NCI-H345 treated with DMSO at 0.1 percent for 48 hours (cell line): ENCODE results near the gene DHRS1.
"Not testable (repeated sequence)": the region's sequence is repeated elsewhere in the genome, so short reads cannot be mapped to it uniquely, and the experiment has no call there.

Source experiments
- DNase-seq: peaks from one replicate; lab custom pipeline; 2025; ENCODE audit not compliant: unreplicated experiment; lab: John Stamatoyannopoulos, UW

The DHRS1 gene

DNA sequence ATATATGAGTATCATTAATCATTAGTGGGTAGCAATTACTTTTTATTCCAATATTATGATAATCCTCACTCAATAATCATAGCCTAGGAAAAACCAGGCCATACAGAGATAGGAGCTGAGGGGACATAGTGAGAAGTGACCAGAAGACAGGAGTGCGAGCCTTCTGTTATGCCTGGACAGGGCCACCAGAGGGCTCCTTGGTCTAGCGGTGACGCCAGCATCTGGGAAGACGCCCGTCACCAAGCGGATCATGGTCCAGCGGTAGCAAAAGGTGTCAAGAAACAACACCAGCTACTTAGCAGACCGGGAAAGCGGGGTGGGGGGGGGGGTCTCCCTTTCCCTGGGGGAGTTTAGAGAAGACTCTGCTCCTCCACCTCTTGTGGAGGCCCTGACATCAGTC is 28.3 kb upstream of the DHRS1 start:
- DNase-seq, result not testable (repeated sequence)

DNA sequence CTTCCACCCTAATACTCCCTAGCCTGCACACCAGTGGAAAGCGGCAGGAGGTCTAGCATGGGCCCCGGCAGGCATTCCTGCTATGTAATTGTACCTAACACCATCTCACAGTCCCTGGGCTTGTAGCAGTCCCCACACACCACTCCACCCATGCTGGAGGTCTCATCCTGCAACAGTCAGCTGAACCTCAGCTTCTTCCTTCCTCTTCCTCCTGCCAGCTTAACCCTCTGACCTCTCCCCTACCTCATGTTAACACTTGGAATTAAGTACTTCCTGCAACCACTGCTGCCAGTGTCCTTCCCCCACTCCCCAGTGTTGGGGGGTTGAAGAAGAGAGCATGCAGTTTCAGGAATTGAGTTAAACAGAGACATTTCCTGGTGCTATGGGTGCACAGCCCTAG is 27.7 kb upstream of the DHRS1 start:
- DNase-seq, result no peak

DNA sequence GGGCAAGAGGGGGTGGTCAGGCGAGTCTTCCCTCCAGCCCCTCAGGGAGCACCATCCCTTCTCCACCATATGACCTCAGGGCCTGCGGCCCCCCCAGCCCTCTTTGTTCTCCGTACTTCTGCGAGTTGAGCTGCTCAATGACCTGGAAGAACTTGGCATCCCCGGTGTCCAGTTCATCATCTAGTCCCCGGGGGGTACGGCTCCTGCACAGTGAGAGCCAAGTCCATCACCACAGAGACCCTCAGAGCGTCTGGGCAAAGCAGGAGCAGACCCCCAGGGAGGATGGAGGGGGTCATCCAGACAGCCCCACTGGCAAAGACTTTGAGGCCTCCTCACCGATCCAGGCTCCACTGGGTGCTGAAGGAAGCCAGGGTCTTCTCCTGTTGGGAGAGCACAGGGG is 26.4 kb upstream of the DHRS1 start:
- DNase-seq, result no peak

DNA sequence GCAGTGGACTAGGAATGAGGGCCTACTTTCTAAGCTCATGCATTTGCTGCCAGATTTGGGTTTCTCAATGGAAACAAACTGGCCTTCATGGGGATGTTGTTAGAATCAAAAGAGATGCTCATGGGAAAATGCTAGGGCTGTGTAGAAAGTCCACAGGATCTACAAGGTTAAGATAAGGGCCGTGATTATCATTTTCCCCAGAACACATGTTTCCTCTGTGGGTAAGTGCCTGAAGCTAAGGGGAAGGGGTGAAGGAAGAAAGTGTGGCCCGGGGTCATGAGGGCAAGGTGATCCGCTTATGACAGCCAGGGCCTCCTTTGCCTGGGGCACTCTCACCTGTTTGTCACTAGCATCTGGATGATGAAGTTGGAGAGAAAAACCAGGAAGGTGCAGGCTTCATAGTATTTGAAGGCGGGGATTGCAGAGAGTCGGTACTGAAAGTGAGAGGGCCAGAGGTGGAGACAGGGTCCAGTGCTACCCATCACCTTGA is 25.5 kb upstream of the DHRS1 start:
- DNase-seq, result no peak

DNA sequence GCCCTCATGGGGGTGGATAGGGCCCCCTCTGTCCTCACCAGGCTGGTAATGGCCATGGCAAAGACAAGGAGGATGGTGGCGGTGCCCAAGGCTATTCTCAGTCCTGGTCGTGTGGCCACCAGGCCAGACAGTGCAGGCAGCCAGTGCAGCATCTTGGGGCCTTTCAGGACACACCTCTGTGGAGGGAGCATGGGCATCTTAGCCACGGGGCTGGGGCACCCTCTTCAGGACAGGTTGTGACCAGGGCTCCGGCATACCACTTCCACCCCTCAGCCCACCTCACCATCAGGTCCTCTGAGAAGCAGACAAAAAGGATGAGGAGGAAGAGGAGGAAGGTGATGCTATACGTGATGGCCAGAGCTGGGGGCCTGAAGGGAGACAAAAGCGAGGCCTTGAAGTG is 24.4 kb upstream of the DHRS1 start:
- no peak for DNase-seq

DNA sequence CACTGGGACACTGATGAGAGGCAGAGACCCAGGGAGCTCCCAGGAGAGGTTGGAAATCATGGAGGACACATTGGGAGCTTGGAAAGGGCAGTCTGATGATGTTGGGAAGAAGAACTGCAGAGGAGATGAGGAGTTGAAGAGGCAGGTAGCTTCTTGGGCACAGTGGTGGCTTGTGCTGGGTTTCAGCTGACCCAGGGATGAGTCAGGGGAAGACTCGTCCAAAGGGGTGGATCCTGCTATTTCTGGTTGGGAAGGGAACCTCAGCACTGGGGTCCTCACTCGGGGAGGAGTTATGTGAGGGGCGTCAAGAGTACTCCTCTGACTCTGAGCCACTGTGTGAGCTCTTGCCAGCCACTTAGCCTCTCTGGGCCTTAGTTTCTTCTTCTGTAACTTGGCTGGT is 23.8 kb upstream of the DHRS1 start:
- DNase-seq, result no peak

DNA sequence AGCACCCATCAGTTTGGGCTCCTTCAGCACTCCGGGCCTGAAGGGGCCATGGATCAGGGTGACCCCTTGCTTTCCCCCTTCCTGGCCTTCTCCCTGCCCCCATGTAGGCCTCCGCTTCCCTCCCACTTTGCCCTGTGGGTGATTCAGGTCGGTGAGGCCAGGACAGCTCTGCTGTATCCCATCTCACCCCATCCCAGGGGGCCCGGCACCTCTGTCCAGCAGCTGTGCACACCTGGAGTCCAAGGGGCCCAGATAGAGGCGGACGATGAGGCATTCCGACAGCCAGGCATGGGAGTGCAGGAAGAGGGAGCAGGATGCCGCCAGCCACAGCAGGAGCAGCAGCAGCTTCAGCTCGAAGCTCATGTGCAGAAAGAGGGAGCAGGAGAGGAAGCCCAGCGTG is 23.1 kb upstream of the DHRS1 start:
- DNase-seq, result no peak

DNA sequence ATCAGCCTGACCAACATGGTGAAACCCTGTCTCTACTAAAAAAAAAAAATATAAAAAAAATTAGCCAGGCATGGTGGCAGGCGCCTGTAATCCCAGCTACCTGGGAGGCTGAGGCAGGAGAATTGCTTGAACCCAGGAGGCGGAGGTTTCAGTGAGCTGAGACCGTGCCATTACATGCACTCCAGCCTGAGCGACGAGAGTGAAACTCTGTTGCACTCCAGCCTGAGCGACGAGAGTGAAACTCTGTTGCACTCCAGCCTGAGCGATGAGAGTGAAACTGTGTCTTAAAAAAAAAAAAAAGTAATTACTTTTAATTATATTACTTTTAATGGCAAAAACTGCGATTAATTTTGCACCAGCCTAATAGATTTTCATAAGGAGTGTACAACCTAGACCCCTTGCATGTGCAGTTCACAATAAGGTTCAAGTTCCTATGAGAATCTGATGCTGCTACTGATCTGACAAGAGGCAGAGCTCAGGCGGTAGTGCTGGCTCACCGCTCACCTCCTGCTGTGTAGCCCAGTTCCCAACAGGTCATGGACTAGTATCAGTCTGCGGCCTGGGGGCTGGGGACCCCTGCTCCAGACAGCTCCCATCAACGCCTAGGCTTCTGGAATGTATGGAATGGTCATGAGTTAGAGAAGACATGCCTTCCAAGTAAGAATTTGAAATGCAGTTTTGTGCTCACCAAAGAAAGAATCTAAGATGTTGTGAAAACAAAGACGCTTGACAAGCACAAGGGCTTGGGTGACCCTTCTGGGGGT is 21.8 kb upstream of the DHRS1 start:
- DNase-seq, result no peak

DNA sequence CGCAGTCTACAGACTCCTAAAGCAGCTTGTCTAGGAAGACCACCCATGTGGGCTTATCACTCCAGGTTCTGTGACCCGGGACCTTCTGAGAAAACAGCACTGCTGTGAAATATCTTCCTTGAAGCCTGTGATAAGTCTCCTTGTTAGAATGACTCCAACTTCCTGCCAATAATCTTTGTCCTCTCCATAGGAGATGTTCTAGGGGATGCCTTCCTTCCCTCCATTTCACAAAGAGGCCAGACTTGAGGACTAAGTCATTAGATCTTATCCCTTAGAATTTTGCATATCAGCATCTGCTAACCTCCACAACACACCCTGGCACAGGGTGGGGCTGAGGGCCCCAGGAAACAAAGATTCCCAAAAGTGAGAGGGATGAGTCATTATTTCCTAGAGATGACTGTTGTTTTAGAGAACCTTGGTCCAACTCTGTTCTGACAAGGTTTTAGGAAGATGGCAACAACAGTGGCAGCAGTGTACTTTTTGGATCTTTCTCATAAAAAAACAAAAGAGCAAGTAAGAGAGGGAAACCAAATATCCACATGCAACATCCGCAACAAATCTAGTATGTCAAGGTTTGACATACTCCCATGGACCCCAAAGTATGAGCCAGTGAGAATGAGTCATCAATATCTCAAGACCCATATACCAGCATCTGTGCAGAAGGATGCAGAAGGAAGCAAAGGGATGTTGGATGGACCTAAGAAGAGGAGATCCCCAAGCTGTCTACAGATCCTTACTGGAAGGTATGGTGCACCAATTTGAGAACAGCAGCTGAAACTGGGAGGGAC is 17.8 kb upstream of the DHRS1 start:
- DNase-seq, result no peak

DNA sequence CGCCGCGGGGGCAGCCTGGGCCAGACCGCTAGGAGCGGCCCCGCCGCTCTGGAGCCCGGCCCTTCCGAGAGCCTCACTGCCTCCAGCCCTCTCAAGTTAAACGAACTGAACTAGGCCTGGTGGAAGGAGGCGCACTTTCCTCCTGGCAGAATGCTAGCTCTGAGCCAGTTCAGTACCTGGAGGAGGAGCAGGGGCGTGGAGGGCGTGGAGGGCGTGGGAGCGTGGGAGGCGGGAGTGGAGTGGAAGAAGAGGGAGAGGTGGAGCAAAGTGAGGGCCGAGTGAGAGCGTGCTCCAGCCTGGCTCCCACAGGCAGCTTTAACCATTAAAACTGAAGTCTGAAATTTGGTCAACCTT is 17.0 kb upstream of the DHRS1 start:
- no peak for DNase-seq

DNA sequence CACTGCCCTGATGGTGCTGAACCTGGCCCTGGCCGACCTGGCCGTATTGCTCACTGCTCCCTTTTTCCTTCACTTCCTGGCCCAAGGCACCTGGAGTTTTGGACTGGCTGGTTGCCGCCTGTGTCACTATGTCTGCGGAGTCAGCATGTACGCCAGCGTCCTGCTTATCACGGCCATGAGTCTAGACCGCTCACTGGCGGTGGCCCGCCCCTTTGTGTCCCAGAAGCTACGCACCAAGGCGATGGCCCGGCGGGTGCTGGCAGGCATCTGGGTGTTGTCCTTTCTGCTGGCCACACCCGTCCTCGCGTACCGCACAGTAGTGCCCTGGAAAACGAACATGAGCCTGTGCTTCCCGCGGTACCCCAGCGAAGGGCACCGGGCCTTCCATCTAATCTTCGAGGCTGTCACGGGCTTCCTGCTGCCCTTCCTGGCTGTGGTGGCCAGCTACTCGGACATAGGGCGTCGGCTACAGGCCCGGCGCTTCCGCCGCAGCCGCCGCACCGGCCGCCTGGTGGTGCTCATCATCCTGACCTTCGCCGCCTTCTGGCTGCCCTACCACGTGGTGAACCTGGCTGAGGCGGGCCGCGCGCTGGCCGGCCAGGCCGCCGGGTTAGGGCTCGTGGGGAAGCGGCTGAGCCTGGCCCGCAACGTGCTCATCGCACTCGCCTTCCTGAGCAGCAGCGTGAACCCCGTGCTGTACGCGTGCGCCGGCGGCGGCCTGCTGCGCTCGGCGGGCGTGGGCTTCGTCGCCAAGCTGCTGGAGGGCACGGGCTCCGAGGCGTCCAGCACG is 16.4 kb upstream of the DHRS1 start:
- no peak for DNase-seq

DNA sequence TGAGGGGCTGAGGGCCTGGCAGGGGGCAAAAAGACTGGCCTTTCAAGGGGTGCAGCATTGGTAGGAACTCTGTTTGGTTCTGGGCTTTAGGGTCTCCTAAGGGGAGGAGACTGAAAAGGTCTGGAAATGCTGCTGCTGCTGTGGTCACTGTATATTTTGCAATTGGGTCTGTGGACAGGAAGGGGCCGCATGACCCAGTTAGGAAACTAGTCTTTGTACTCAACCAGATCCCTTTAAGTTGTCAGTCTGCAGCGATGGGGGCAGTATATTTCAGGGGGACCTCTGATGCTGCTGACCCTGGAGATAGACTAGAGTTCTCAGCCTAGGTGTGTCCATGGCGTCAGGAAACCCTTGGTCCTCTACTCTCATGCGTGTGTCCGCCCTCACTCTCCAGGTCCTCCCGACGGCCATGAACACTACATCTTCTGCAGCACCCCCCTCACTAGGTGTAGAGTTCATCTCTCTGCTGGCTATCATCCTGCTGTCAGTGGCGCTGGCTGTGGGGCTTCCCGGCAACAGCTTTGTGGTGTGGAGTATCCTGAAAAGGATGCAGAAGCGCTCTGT is 15.7 kb upstream of the DHRS1 start:
- DNase-seq, result no peak

DNA sequence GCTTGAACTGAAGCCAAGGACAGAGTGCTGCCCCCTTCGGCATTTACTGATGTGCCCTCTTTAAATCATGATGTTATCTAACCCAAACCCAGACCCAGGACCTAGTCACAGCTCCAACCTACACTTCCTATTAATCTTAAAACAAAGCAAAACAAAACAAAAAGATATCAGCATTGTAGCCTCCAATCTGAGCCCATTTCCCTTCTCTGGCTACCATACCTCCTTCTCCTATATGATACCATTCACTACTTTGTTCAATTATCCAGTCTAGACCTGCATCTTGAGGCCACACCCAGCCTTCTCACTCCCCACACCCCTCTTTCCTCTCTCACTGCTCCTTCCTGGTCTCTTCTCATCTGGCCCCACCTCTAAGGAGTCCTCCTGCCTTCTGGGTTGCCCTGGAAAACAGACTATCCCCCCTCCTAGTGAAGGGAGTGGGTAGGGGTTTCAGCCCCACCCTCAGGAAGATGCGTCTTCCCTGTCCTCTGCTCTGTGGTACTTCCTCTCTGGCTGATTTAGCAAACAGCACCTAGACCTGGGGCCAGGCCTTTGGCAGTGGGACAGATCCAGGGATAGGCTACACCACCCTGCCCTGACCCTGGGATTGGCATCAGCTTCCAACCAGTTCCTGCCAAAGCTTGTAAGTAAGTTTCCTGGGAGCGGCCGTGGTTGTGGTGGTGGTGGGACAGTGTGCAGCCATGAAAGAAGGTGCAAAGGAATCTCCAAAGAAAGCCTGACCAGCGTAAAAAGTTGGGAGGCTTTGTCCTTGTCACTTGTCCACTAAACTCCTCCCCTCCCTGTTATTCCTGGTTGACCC is 15.0 kb upstream of the DHRS1 start:
- no peak for DNase-seq

DNA sequence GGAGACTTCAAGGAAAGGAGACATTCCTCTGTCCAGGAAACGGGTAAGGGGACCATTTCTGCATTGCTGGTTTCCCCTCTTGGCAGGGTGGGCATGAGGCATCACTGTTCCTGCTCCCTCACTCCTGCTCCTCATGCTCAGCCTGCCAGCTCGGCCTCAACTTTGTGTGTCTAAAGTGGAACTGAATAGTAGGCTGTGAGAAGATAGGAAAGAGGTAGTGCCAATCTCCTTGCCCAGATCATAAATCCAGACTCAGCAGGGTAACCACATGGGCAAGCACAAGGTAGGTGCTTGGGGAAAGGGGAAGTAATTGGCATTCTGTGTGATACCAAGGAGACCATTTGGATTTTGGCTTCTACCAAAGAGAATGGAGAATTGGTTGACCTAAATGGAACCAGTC is 14.3 kb upstream of the DHRS1 start:
- no peak for DNase-seq

DNA sequence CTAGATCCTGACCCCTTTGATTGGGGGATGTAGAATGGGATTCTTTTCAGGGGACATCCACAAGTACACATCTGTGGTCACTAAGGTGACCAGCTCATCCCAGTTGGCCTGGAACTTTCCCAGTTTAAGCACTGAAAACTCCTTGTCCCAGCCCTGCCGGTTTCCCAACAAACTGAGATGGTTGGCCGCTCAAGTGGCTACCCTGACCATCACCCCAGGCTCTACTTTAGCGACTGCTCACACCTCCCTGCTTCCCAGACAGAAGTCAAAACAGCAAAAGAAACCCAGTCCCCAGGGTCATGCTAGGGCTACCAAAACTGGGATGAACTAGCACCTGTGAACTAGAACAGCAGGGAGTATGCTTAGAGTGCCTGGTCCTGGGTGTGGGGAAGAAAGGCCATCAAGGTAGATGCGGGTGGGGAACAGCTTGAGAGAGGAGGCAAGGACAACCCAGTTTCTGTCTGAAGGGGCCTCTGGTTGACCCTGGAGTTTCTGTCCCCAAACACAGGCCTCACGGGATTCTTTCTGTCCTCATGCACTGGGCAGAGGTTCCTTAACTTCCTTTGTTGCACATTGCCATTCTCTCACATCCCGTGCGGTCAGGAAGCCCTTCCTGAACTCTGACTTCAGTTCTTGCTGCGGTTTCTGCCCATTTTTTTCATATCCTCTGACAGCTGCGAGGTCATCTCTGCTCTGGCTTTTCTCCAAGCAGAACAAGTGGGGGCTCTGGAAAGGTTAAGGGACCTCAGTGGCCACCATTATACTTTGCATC is 13.3 kb upstream of the DHRS1 start:
- no peak for DNase-seq

DNA sequence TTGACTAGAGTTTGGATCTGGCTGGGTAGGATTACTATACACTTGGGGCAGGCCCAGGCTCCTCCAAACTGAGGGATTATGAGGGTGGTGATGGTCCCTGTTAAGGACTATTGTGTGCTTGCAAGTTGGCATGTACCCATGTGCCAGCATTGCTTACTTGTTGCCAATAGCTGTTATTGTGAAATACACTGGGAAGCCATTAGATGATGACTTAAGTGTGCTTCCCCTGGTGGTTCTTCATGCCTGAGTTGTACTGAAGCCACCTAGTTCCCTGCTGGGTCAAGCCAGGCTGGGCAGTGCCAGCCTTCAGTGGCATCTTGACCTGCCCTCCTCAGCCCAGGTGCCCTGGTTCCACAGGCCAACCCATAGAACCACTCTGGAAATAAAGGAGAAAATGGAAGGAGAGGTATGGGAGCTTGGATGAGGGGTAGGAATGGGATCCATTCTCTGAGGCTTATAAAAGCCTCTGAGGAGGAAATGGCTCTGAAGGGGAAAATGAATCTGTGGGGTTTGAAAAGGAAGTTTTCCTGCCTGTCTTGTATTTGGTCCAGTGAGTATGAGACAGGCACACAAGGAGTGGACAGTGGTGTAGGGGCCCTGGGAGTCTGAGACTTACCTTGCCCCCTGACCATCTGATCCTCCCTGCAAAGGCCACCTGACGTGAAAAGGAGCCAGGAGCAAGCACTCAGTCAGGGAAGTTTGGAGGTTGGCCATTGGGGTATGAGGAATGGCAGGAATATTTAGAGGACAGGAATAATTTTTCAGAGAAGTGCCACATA is 12.4 kb upstream of the DHRS1 start:
- no peak for DNase-seq

DNA sequence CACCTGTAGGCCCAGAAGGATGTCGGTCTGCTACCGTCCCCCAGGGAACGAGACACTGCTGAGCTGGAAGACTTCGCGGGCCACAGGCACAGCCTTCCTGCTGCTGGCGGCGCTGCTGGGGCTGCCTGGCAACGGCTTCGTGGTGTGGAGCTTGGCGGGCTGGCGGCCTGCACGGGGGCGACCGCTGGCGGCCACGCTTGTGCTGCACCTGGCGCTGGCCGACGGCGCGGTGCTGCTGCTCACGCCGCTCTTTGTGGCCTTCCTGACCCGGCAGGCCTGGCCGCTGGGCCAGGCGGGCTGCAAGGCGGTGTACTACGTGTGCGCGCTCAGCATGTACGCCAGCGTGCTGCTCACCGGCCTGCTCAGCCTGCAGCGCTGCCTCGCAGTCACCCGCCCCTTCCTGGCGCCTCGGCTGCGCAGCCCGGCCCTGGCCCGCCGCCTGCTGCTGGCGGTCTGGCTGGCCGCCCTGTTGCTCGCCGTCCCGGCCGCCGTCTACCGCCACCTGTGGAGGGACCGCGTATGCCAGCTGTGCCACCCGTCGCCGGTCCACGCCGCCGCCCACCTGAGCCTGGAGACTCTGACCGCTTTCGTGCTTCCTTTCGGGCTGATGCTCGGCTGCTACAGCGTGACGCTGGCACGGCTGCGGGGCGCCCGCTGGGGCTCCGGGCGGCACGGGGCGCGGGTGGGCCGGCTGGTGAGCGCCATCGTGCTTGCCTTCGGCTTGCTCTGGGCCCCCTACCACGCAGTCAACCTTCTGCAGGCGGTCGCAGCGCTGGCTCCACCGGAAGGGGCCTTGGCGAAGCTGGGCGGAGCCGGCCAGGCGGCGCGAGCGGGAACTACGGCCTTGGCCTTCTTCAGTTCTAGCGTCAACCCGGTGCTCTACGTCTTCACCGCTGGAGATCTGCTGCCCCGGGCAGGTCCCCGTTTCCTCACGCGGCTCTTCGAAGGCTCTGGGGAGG is 11.3 kb upstream of the DHRS1 start, which contains the start of gene LTB4R:
TSS of gene LTB4R (plus strand) at position 857 of the 959 bp plus-strand sequence. CDS start 4,150 bp downstream, outside the sequence.
- no peak for DNase-seq

DNA sequence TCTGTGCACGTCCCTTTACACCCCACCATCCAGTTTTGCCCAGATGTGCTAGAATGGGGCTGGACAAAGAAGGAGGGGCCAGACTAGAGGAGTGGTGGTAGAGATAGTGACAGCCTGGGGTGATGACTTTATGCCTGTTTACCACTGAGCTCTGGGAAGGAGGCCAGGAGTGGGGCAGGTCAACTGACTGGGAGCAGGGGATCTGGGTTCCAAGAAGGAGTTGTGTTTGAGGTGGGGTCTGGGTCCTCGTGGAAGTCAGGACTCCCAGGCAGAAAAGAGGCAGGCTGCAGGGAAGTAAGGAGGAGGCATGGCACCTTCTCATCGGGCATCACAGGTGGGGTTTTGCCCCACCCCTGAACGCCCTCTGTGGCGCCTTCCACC is 10.7 kb upstream of the DHRS1 start:
- DNase-seq, result no peak
